IMR-90 (cell line): ENCODE data around the gene CBFA2T3.

Experiments used
- BHLHE40 ChIP-seq: fragments of 150-350 bp; IDR thresholded peaks from 2 replicates; pipeline ENCODE4 v1.6.1; 2016; ENCODE audit warnings: mild to moderate bottlenecking, low read depth, low read length
- CTCF ChIP-seq: conservative IDR thresholded peaks from 2 replicates; pipeline ENCODE4 v1.5.1; 2012; ENCODE audit warnings: mild to moderate bottlenecking, low read depth, low read length, improper control_type of control experiment
- ELK1 ChIP-seq: fragments of 150-350 bp; IDR thresholded peaks from 2 replicates; pipeline ENCODE4 v1.6.1; 2016; ENCODE audit warnings: low read depth, mild to moderate bottlenecking, low read length, moderate library complexity, borderline replicate concordance
- FOS ChIP-seq: fragments of 150-350 bp; IDR thresholded peaks from 2 replicates; pipeline ENCODE4 v1.6.1; 2016; ENCODE audit warnings: low read depth, low read length

- TF ChIP-seq CTCF, result no peak
- no peak for TF ChIP-seq BHLHE40
- TF ChIP-seq ELK1, result no peak
- TF ChIP-seq FOS, result no peak
These were observed 121.8 kb downstream of the CBFA2T3 start for GRCh38 chr16:88855176-88855575.
